ENCODE results near the gene ZNF740.

Gene ZNF740

GRCh38 chr12:53214687-53215455, 34.3 kb downstream of the ZNF740 start:
- no peak for DNase-seq

- no peak for DNase-seq
Observed at GRCh38 chr12:53215497-53215896, 35.0 kb downstream of the ZNF740 start.

GRCh38 chr12:53217051-53217930, 36.8 kb downstream of the ZNF740 start:
- no peak for DNase-seq

DNA sequence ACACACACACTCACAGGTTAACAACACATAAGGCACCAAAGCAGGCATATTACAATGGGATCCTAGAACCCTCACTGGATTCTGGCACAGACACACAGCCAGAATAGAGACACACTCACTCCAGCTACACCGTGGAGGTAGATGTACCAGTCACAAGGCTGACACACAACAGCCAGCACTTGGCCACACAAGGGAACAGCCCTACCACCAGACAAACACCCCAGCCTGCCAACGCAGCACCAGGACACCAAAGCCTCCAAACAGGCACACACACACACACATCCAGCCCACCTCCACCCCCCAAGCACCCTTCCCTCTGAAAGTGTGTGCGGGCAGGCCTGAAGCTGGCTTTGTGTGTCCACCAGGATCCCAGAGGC, 37.4 kb downstream of the ZNF740 start:
- DNase-seq: peak in 1 of 14 donors; percentile 23

GRCh38 chr12:53218551-53219291, 38.2 kb downstream of the ZNF740 start:
- peak in 1 of 14 donors; percentile 30 for DNase-seq

- peak in 1 of 14 donors; percentile 55 for DNase-seq
Observed at GRCh38 chr12:53219292-53219955, 38.9 kb downstream of the ZNF740 start.

- peak in 7 of 14 donors; percentile 30 to 84 (median 53) for DNase-seq
Observed at GRCh38 chr12:53219956-53220693, 39.6 kb downstream of the ZNF740 start.

GRCh38 chr12:53220694-53221202, 40.2 kb downstream of the ZNF740 start:
- peak in 13 of 14 donors; percentile 36 to 84 (median 77) for DNase-seq

- DNase-seq: peak in 11 of 14 donors; percentile 54 to 86 (median 77)
Observed at GRCh38 chr12:53221203-53222080, 40.9 kb downstream of the ZNF740 start.

- no peak for DNase-seq
Observed at GRCh38 chr12:53222170-53222721, 41.7 kb downstream of the ZNF740 start.

DNA sequence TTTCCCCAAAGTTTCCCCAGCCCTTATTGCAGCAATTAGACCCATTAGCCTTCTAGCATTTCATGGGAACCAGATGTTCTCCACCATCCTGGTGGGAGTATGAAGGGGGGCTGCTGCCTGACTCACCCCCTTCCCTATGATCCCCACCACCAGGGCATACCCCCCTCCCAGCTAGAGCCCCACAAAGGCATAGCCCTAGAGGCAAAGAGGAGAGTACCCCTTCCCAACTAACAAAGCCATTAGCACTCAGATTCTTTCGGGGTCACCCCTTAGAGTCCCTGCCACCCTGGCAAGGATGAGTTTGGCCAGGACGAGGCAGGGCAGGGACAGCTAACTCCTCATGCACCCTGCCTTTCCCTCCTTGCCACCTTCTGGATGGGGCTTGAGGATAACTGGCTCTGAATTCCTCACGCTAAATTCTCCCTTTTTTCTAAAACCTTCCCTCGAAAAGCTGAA, 42.3 kb downstream of the ZNF740 start:
- DNase-seq: no peak

DNA sequence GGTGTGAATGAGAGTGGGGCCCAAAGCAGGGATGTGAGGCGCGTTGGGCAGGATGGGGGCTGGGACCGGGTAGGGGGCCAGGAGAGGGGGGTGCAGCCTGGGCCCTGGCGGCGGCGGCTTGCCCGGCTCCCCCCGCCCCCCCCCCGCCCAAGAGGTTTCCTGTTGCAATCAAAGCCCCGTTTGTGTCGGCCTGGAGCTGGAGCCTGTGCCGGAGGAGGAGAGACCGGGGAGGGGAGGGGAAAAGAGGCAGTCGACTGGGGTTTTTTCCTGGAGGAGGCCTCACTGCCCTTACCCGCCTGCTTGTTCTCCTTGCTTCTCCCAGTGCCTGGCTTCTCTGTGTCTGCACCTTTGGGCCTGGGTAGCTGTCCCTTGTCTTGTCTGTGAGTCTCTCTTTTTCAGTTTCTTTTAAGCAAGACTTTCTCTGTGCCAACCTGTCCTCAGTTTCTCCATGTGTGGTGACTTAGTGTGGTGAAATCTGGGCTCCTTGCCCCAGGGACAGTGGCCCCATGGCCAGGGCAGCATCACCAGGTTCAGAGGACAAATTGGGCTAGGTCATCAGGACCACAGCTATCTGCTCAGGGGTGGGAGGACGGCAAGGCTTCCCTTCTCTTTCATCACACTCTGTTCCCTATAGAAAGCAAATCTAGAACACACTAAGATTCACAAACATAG, 43.0 kb downstream of the ZNF740 start:
- DNase-seq: peak in 10 of 14 donors; percentile 22 to 70 (median 42)

DNA sequence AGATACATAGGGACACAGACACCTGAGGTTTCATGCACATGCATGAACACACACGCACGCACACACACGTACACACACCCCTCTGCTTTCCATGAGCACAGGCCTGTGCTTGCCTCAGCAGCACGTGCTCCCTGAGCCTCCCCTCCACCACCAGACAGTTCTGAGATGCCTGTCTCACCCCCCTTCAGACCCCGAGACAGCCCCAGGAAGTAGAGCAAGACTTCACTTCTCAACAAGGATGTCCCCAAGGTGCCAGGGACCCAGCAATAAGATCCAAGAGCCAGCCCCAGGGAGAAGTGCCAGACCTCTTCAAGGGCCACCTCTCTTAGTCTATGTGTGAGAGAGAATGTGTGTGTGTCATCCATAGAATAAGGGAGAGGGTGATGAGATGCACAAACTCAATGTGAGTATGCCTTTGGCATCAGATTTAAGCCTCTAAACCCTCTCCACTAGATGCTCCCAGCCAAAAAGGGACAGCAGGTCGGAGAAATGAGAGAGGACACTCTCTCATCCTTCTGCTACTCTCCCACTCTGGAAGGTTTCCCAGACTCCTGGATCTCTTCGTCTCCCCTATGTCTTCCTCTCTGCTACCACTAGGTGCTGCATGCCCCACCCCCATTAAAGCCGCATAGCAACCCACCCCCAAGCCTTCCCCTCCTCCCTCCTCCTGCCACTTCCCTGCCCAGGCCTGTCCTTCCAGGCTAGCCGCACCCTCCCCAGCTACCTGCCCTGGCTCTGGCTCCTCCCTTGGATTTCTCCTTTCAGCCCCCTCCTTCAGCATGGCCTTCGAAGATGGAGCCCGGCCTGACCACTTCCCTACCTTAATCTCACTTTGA, 43.8 kb downstream of the ZNF740 start:
- peak in 1 of 14 donors; percentile 54 for DNase-seq

- DNase-seq: peak in 1 of 14 donors; percentile 29
Observed at GRCh38 chr12:53224897-53225634, 44.5 kb downstream of the ZNF740 start.

GRCh38 chr12:53225635-53226424, 45.3 kb downstream of the ZNF740 start:
- DNase-seq: peak in 1 of 14 donors; percentile 20

DNA sequence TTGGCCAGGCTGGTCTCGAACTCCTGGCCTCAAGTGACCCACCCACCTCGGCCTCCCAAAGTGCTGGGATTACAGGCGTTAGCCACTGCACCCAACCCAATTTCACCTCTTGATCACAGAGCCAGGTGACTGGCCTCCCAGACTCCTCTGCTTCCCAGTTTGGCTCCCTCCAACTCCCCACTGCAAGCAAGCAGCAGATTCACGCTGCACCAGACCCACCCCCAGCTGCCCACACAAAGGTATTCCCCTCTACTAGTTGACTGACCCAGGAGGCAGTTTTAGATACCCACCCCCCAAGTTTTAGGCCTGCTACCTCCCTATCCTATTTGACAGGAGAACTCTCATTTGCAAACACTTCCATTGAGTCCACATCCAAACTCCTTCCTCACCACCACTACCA, 46.3 kb downstream of the ZNF740 start:
- no peak for DNase-seq

Measured in C1 segment of cervical spinal cord (tissue), 14 donors.